Mucosa of descending colon (tissue), 3 donors: Measurements from ENCODE around the gene TACO1. TPM values are rescaled to one million over a fixed set of nuclear protein-coding genes. Genes with fewer than 3 reads are reported as not detected.

Experiments
- ATAC-seq: fragments of 200-7000 bp; cut with Tn5 transposase; one replicate; pipeline ENCODE4 v1.9.1; 2020; ENCODE audit warnings: mild to moderate bottlenecking, moderate library complexity
- DNase-seq, 3 donors: peaks; one replicate each; pipeline ENCODE4 v3.0.0-alpha.2; 2020
- H3K36me3 ChIP-seq: fragments of 200-600 bp; one replicate; pipeline ENCODE4 v1.8.0; 2021; ENCODE audit warnings: low read depth, mild to moderate bottlenecking
- H3K4me1 ChIP-seq: fragments of 200-600 bp; one replicate; pipeline ENCODE4 v1.8.0; 2021; ENCODE audit warnings: low read depth, mild to moderate bottlenecking
- H3K4me3 ChIP-seq: fragments of 200-600 bp; one replicate; pipeline ENCODE4 v1.8.0; 2021; ENCODE audit warnings: mild to moderate bottlenecking
- H3K9me3 ChIP-seq: fragments of 200-600 bp; one replicate; pipeline ENCODE4 v1.8.0; 2021; ENCODE audit warnings: mild to moderate bottlenecking
- intact Hi-C, 2 donors: fragments of 100-400 bp; cut with DNase I in 1 of 2; cut with micrococcal nuclease in 1 of 2; formaldehyde crosslinking; loops; one replicate each; pipeline versions ENCODE4 v1.11.0 to v1.11.1; 2022; cut with DNase I, micrococcal nuclease
- total RNA-seq, 3 donors: library from RNA; stranded (reverse); fragmentation: NEBNext Ultra II Directional in 2 of 3; extraction: Animal tissue kit (Norgen Biotek cat#: 25700) in 2 of 3; gene quantifications; one replicate each; pipeline versions ENCODE4 v1.2.1 to v1.2.4, GENCODE V29; 2021 to 2023
- TF ChIP-seq, protein P1 (sequence below): fragments of 200-600 bp; IDR thresholded peaks from one replicate; pipeline ENCODE4 v1.8.0; 2022; ENCODE audit warnings: antibody characterized with exemption, mild to moderate bottlenecking
- donor health status: DM: no; HTN: no; CAD: no; lungs with moderate emphysema.
- donor health status: DM: no; HTN: no; CAD: no.
- donor health status: DM: no; HTN: yes; CAD: no.

The TACO1 gene
- total RNA-seq, 3 donors from 2014 or later = 21.7 to 34.4 (median 29.7) TPM

DNA sequence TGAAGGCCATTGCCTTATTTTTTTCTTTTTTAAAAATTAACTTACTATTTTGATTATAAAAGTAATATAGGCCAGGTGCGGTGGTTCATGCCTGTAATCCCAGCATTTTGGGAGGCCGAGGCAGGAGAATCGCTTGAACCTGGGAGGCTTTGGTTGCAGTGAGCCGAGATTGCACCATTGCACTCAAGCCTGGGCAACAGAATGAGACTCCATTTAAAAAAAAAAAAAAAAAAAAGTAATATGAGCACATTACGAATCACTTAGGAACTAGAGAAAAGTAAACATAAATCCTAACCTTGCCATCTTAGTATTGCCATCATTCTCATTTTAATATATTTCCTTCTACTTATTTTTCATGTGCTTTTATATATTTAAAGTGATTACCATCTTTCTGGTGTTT, 12.9 kb upstream of the TACO1 start:
- ATAC-seq = no peak
- intact Hi-C loops = no loop called here
- H3K36me3 ChIP-seq = peaks cover 30% of the 10 kb centered on the region

DNA sequence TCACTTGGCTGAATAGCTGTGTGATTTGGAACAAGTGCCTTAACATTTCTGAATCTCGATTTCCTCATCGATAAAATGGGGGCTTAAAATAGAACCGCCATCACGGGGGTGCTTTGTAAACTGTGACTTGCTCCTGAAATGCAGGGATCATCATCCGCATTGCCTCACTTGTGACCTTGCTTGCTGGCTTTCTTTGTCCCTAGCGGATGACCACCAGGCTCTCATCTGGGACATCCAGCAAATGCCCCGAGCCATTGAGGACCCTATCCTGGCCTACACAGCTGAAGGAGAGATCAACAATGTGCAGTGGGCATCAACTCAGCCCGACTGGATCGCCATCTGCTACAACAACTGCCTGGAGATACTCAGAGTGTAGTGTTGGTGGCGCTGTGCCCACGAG, 11.9 kb upstream of the TACO1 start:
- ATAC-seq (no peak), DNase-seq (no peak)
- intact Hi-C loops = no loop called here
- Histone ChIP-seq H3K36me3 (peaks cover 25% of the 10 kb centered on the region), H3K4me3 (no peak overlapping the region), H3K4me1 (no peaks in the 10 kb centered on the region), H3K9me3 (no peaks in the 10 kb centered on the region)
- TF ChIP-seq, protein P1, sequence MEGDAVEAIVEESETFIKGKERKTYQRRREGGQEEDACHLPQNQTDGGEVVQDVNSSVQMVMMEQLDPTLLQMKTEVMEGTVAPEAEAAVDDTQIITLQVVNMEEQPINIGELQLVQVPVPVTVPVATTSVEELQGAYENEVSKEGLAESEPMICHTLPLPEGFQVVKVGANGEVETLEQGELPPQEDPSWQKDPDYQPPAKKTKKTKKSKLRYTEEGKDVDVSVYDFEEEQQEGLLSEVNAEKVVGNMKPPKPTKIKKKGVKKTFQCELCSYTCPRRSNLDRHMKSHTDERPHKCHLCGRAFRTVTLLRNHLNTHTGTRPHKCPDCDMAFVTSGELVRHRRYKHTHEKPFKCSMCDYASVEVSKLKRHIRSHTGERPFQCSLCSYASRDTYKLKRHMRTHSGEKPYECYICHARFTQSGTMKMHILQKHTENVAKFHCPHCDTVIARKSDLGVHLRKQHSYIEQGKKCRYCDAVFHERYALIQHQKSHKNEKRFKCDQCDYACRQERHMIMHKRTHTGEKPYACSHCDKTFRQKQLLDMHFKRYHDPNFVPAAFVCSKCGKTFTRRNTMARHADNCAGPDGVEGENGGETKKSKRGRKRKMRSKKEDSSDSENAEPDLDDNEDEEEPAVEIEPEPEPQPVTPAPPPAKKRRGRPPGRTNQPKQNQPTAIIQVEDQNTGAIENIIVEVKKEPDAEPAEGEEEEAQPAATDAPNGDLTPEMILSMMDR = no peak

More for the DNA sequence above, 12.9 kb upstream of the TACO1 start:
- TF ChIP-seq, protein P1 = no peak
- Histone ChIP-seq H3K4me1 (no peaks in the 10 kb centered on the region), H3K4me3 (no peak overlapping the region), H3K9me3 (no peaks in the 10 kb centered on the region)
- no peak for DNase-seq

DNA sequence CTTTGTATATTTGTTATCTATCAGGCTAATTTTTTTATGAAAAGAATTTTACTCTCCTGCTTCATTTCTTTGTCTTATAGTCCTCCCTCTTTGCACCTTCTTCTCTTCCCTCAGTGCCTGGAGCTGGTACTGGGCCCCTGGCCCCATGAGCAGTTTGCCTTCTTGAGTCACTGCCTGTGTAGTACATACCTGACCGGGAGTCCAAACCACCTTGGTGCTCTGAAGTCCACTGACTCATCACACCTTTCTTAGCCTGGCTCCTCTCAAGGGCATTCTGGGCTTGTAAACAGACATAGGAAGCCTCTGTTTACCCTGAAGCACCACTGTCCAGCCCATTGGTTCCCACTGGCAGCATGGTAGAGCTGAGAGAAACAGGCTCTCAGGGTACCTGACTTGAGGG, 11.0 kb upstream of the TACO1 start:
- intact Hi-C loops = no loop called here
- no peak for ATAC-seq
- Histone ChIP-seq H3K4me1 (no peaks in the 10 kb centered on the region), H3K4me3 (no peak overlapping the region), H3K36me3 (peaks cover 19% of the 10 kb centered on the region), H3K9me3 (no peaks in the 10 kb centered on the region)
- TF ChIP-seq, protein P1 = no peak
- no peak for DNase-seq

GRCh38 chr17:63592797-63593196, 7.9 kb upstream of the TACO1 start:
- intact Hi-C loops = no loop called here

DNA sequence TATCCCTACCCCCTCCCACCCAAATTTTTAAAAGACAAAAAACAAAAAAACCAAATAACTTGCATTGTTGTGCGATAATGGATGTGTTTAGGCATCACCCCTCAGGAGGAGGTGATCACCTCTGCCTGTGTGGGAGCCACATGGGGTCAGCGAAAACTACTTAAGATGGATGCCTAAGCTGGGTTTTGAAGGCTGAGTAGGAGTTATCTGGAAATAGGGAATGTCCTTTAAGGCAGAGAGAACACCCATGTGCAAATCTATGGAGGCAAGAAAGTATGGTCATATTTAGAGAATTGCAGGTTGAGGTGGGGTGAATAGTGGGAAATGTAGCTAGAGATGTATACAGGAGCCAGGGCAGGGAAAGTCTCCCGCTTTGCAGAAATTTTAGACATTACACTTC, 5.6 kb upstream of the TACO1 start:
- intact Hi-C loops = no loop called here
- TF ChIP-seq, protein P1 = no peak
- Histone ChIP-seq H3K4me3 (no peak overlapping the region), H3K9me3 (no peaks in the 10 kb centered on the region), H3K36me3 (no peaks in the 10 kb centered on the region), H3K4me1 (peaks cover 6% of the 10 kb centered on the region)
- DNase-seq (no peak), ATAC-seq (no peak)

More at GRCh38 chr17:63592797-63593196, 7.9 kb upstream of the TACO1 start:
- Histone ChIP-seq H3K4me3 (no peak overlapping the region), H3K36me3 (peaks cover 10% of the 10 kb centered on the region), H3K9me3 (no peaks in the 10 kb centered on the region), H3K4me1 (no peaks in the 10 kb centered on the region)
- ATAC-seq (no peak), DNase-seq (no peak)
- TF ChIP-seq, protein P1 = no peak
